Central memory CD4-positive, alpha-beta T cell (primary cell): ENCODE data around the gene SYTL3.

Source experiments
- DNase-seq: peaks from one replicate; pipeline ENCODE4 v3.0.0; 2022

The SYTL3 gene

GRCh38 chr6:158730541-158730907 is 80.7 kb downstream of the SYTL3 start:
- DNase-seq: no peak

GRCh38 chr6:158735009-158735408 is 85.2 kb downstream of the SYTL3 start:
- DNase-seq: no peak

GRCh38 chr6:158737082-158737709 is 87.3 kb downstream of the SYTL3 start:
- no peak for DNase-seq

GRCh38 chr6:158737710-158738615 is 88.1 kb downstream of the SYTL3 start:
- no peak for DNase-seq

- DNase-seq: no peak
Observed at GRCh38 chr6:158739673-158740072, 89.8 kb downstream of the SYTL3 start.

GRCh38 chr6:158743033-158743651 is 93.3 kb downstream of the SYTL3 start:
- DNase-seq: no peak

- DNase-seq: no peak
Observed at GRCh38 chr6:158744986-158745430, 95.2 kb downstream of the SYTL3 start.

- no peak for DNase-seq
Observed at GRCh38 chr6:158751224-158751623, 101.4 kb downstream of the SYTL3 start.

GRCh38 chr6:158751921-158752320 is 102.1 kb downstream of the SYTL3 start:
- DNase-seq: no peak

- no peak for DNase-seq
Observed at GRCh38 chr6:158752613-158753012, 102.8 kb downstream of the SYTL3 start.

- no peak for DNase-seq
Observed at GRCh38 chr6:158753811-158754210, 104.0 kb downstream of the SYTL3 start.

- DNase-seq: no peak
Observed at GRCh38 chr6:158754738-158755137, 104.9 kb downstream of the SYTL3 start.

GRCh38 chr6:158755636-158756035 is 105.8 kb downstream of the SYTL3 start:
- no peak for DNase-seq

GRCh38 chr6:158756126-158756525 is 106.3 kb downstream of the SYTL3 start:
- DNase-seq: no peak

GRCh38 chr6:158756977-158757752 is 107.3 kb downstream of the SYTL3 start:
- no peak for DNase-seq

- DNase-seq: no peak
Observed at GRCh38 chr6:158757753-158758090, 107.9 kb downstream of the SYTL3 start.

- DNase-seq: no peak
Observed at GRCh38 chr6:158758451-158758860, 108.6 kb downstream of the SYTL3 start.

- no peak for DNase-seq
Observed at GRCh38 chr6:158758941-158759479, 109.2 kb downstream of the SYTL3 start.

GRCh38 chr6:158759966-158760617 is 110.2 kb downstream of the SYTL3 start:
- no peak for DNase-seq

- DNase-seq: no peak
Observed at GRCh38 chr6:158760618-158761250, 110.9 kb downstream of the SYTL3 start.

- no peak for DNase-seq
Observed at GRCh38 chr6:158761746-158762145, 111.9 kb downstream of the SYTL3 start.
